Middle frontal gyrus (tissue), 1 donor: ENCODE results near the gene CCDC87.
"Not testable (repeated sequence)": the region's sequence is repeated elsewhere in the genome, so short reads cannot be mapped to it uniquely, and the experiment has no call there.

Experiments used
- DNase-seq: peaks from one replicate; pipeline ENCODE4 v3.0.0-alpha.2; 2015; ENCODE audit warnings: low spot score; ENCODE audit errors: extremely low spot score

Gene CCDC87

GRCh38 chr11:66557733-66558326, 35.0 kb downstream of the CCDC87 start:
- no peak for DNase-seq

- no peak for DNase-seq
Measured at GRCh38 chr11:66556086-66556485, 36.8 kb downstream of the CCDC87 start.

- no peak for DNase-seq
Measured at GRCh38 chr11:66555416-66555815, 37.4 kb downstream of the CCDC87 start.

- no peak for DNase-seq
Measured at GRCh38 chr11:66554602-66555001, 38.3 kb downstream of the CCDC87 start.

- DNase-seq, result no peak
Measured at GRCh38 chr11:66550887-66551286, 42.0 kb downstream of the CCDC87 start.

- DNase-seq, result no peak
Measured at GRCh38 chr11:66549696-66550095, 43.2 kb downstream of the CCDC87 start.

- DNase-seq, result no peak
Measured at GRCh38 chr11:66548774-66549630, 43.9 kb downstream of the CCDC87 start.

- DNase-seq, result no peak
Measured at GRCh38 chr11:66548041-66548440, 44.8 kb downstream of the CCDC87 start.

GRCh38 chr11:66547662-66548009, 45.2 kb downstream of the CCDC87 start:
- DNase-seq, result no peak

GRCh38 chr11:66546966-66547661, 45.7 kb downstream of the CCDC87 start:
- no peak for DNase-seq

- no peak for DNase-seq
Measured at GRCh38 chr11:66546368-66546965, 46.4 kb downstream of the CCDC87 start, which contains the start of gene ACTN3. Gene ACTN3, plus strand, starts transcription at chr11:66546903. Its CDS starts 35 bp downstream, at chr11:66546938.

GRCh38 chr11:66545701-66546367, 47.0 kb downstream of the CCDC87 start, which contains the start of gene ZDHHC24:
Gene ZDHHC24, minus strand, starts transcription at chr11:66546048. Its CDS starts 45 bp downstream, at chr11:66546003.
- peak; percentile 93 for DNase-seq

- not testable (repeated sequence) for DNase-seq
Measured at GRCh38 chr11:66544952-66545351, 47.9 kb downstream of the CCDC87 start.

- no peak for DNase-seq
Measured at GRCh38 chr11:66543263-66544107, 49.4 kb downstream of the CCDC87 start.

GRCh38 chr11:66542362-66542761, 50.5 kb downstream of the CCDC87 start:
- no peak for DNase-seq

GRCh38 chr11:66541892-66542291, 51.0 kb downstream of the CCDC87 start:
- peak; percentile 26 for DNase-seq

- DNase-seq, result not testable (repeated sequence)
Measured at GRCh38 chr11:66540598-66540997, 52.3 kb downstream of the CCDC87 start.
